Hepatocyte (in vitro differentiated cells): ENCODE results near the gene MUC6.

Experiments
- CTCF ChIP-seq: fragments of 200-600 bp; sonication (generic); IDR thresholded peaks from 2 replicates; pipeline ENCODE4 v1.5.1; 2016; ENCODE audit warnings: antibody characterized with exemption, mild to moderate bottlenecking; ENCODE audit not compliant: poor library complexity
- EZH2 ChIP-seq: fragments of 200-600 bp; sonication (generic); IDR thresholded peaks from 2 replicates; pipeline ENCODE4 v1.6.1; 2016; ENCODE audit warnings: antibody characterized with exemption, mild to moderate bottlenecking, borderline replicate concordance

GRCh38 chr11:981764-982163 is 54.8 kb downstream of the MUC6 start:
- no peak for TF ChIP-seq CTCF
- TF ChIP-seq EZH2: no peak
